Upper lobe of right lung (tissue), 1 donor: ENCODE results near the gene IPO8. TPM values are rescaled to one million over a fixed set of nuclear protein-coding genes. Genes with fewer than 3 reads are reported as not detected.
"Not testable (repeated sequence)": the region's sequence is repeated elsewhere in the genome, so short reads cannot be mapped to it uniquely, and the experiment has no call there.

ENCODE experiments used
- ATAC-seq: fragments of 200-7000 bp; cut with Tn5 transposase; one replicate; pipeline ENCODE4 v1.9.1; 2020; ENCODE audit warnings: mild to moderate bottlenecking, moderate library complexity
- DNase-seq: peaks from one replicate; pipeline ENCODE4 v3.0.0-alpha.2; 2020
- H3K27ac ChIP-seq: fragments of 200-600 bp; one replicate; pipeline ENCODE4 v1.8.0; 2022
- H3K27me3 ChIP-seq: fragments of 200-600 bp; one replicate; pipeline ENCODE4 v1.8.0; 2022; ENCODE audit warnings: mild to moderate bottlenecking
- H3K36me3 ChIP-seq: fragments of 200-600 bp; one replicate; pipeline ENCODE4 v1.8.0; 2022
- H3K4me1 ChIP-seq: fragments of 200-600 bp; one replicate; pipeline ENCODE4 v1.8.0; 2022
- H3K4me3 ChIP-seq: fragments of 200-600 bp; one replicate; pipeline ENCODE4 v1.8.0; 2022; ENCODE audit warnings: mild to moderate bottlenecking
- H3K9me3 ChIP-seq: fragments of 200-600 bp; one replicate; pipeline ENCODE4 v1.8.0; 2022
- intact Hi-C: fragments of 100-400 bp; cut with DNase I; formaldehyde crosslinking; loops from one replicate; pipeline ENCODE4 v1.11.0; 2022
- total RNA-seq: library from RNA; stranded (reverse); fragmentation: NEBNext Ultra II Directional; extraction: Animal tissue kit (Norgen Biotek cat#: 25700); gene quantifications from one replicate; pipeline ENCODE4 v1.2.1, GENCODE V29; 2021
- TF ChIP-seq, protein P1 (sequence below): fragments of 200-600 bp; IDR thresholded peaks from one replicate; pipeline ENCODE4 v1.8.0; 2022; ENCODE audit warnings: antibody characterized with exemption
- donor health status: DM: no; HTN: yes; CAD: no; lungs with severe emphysema.

The IPO8 gene
- total RNA-seq, 1 donor from 2014 or later, result 48.3 TPM

- Histone ChIP-seq H3K27ac (no peak overlapping the region), H3K36me3 (no peaks in the 10 kb centered on the region), H3K4me3 (no peak overlapping the region), H3K27me3 (no peaks in the 10 kb centered on the region), H3K4me1 (no peaks in the 10 kb centered on the region), H3K9me3 (no peaks in the 10 kb centered on the region)
- DNase-seq, result no peak
- intact Hi-C loops, result no loop called here
- TF ChIP-seq, protein P1, sequence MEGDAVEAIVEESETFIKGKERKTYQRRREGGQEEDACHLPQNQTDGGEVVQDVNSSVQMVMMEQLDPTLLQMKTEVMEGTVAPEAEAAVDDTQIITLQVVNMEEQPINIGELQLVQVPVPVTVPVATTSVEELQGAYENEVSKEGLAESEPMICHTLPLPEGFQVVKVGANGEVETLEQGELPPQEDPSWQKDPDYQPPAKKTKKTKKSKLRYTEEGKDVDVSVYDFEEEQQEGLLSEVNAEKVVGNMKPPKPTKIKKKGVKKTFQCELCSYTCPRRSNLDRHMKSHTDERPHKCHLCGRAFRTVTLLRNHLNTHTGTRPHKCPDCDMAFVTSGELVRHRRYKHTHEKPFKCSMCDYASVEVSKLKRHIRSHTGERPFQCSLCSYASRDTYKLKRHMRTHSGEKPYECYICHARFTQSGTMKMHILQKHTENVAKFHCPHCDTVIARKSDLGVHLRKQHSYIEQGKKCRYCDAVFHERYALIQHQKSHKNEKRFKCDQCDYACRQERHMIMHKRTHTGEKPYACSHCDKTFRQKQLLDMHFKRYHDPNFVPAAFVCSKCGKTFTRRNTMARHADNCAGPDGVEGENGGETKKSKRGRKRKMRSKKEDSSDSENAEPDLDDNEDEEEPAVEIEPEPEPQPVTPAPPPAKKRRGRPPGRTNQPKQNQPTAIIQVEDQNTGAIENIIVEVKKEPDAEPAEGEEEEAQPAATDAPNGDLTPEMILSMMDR, result no peak
- no peak for ATAC-seq
These were observed 78.2 kb downstream of the IPO8 start for GRCh38 chr12:30617346-30618016.

- intact Hi-C loops, result no loop called here
- H3K36me3 ChIP-seq, result no peaks in the 10 kb centered on the region
- DNase-seq (no peak), ATAC-seq (no peak)
- no peaks in the 10 kb centered on the region for H3K9me3 ChIP-seq
- no peak overlapping the region for H3K27ac ChIP-seq
- H3K4me3 ChIP-seq, result no peak overlapping the region
- TF ChIP-seq, protein P1, result no peak
- H3K4me1 ChIP-seq, result no peaks in the 10 kb centered on the region
- H3K27me3 ChIP-seq, result no peaks in the 10 kb centered on the region
These were observed 81.6 kb downstream of the IPO8 start for GRCh38 chr12:30614031-30614430.

DNA sequence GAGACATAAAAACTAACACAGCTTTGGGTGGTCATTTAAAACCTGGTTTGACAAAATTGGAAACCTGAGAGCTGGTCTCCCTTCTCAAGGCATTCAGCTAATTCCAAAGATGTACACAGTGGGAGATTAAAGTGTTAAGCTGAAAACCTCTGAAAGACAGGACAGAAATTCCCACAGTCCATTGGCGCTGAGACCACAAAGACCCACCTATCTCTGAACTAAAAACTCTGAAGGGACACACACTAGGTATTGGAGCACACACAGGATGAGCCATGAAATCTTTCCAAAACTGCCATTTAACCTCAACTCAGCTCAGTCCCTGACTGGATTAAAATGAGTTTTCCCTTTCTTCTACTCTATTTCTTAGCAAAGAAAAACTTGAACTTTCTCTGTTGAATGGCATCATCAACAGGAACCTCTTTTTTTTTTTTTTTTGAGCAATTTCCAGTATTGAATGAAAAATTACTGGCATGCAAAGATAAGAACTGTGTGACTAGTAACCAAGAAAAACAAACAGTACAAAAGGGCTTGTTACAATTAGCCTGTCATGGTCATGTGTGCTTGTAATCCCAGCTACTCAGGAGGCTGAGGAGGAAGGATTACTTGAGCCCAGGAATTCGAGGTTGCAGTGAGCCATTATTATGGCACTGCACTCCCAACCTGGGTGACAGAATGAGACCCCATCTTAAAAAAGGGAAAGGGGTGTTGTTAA is 82.4 kb downstream of the IPO8 start:
- DNase-seq (no peak), ATAC-seq (no peak)
- intact Hi-C loops, result no loop called here
- Histone ChIP-seq H3K36me3 (no peaks in the 10 kb centered on the region), H3K27me3 (no peaks in the 10 kb centered on the region), H3K9me3 (no peaks in the 10 kb centered on the region), H3K4me3 (no peak overlapping the region), H3K27ac (no peak overlapping the region), H3K4me1 (no peaks in the 10 kb centered on the region)
- TF ChIP-seq, protein P1, result no peak

DNA sequence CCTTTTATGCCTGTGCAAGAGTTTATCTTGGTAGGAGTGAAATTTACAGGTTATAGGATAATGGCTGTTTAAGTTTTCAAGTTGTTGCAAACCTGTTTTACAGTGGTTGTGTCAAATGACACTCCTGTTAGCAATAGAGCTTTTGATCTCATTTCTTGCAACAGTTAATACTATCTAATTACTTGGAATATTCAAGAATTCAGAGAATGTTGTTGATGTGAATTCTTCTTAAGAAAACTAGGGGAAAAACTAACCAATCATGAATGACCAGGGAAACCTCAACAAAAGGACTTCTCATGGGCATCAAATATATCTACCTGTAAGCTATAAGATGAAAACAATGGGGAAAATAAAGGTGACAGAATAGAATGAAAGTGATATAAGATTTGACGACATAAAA is 85.0 kb downstream of the IPO8 start:
- TF ChIP-seq, protein P1, result no peak
- Histone ChIP-seq H3K27ac (no peak overlapping the region), H3K4me1 (no peaks in the 10 kb centered on the region), H3K4me3 (no peak overlapping the region), H3K36me3 (no peaks in the 10 kb centered on the region), H3K27me3 (no peaks in the 10 kb centered on the region), H3K9me3 (no peaks in the 10 kb centered on the region)
- no peak for ATAC-seq
- no peak for DNase-seq
- intact Hi-C loops, result no loop called here

DNA sequence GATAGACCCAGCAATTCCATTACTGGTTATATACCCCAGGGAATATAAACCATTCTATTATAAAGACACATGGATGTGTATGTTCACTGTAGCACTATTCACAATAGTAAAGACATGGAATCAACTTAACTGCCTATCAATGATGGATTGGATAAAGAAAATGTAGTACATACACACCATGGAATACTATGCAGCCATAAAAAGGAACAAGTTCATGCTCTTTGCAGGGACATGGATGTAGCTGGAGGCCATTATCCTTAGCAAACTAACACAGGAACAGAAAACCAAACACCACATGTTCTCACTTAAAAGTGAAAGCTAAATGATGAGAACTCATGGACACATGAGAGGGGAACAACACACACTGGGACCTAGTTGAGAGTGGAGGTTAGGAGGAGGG is 85.8 kb downstream of the IPO8 start:
- H3K4me3 ChIP-seq, DNase-seq, H3K9me3 ChIP-seq, H3K36me3 ChIP-seq, ATAC-seq, intact Hi-C loops, H3K27me3 ChIP-seq, H3K4me1 ChIP-seq, H3K27ac ChIP-seq: not testable (repeated sequence)

DNA sequence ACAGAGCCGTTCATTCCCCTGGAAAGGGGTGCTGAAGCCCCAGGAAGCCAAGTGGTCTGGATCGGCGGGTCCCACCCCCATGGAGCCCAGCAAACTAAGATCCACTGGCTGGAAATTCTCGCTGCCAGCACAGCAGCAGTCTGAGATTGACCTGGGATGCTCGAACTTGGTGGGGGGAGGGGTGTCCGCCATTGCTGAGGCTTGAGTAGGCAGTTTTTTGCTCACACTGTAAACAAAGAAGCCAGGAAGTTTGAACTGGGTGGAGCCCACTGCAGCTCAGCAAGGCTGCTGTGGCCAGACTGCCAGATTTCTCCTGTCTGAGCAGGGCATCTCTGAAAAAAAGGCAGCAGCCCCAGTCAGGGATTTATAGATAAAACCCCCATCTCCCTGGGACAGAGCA is 91.4 kb downstream of the IPO8 start:
- H3K9me3 ChIP-seq, H3K4me1 ChIP-seq, intact Hi-C loops, H3K4me3 ChIP-seq, H3K36me3 ChIP-seq, H3K27ac ChIP-seq, DNase-seq, H3K27me3 ChIP-seq, ATAC-seq: not testable (repeated sequence)
